Osteocyte (in vitro differentiated cells): ENCODE data around the gene LYSMD3. TPM values are rescaled to one million over a fixed set of nuclear protein-coding genes. Genes with fewer than 3 reads are reported as not detected.

ENCODE experiments used
- DNase-seq: peaks from one replicate; pipeline ENCODE4 v3.0.0; 2021; ENCODE audit warnings: mixed read lengths; ENCODE audit not compliant: unreplicated experiment; ENCODE audit errors: extremely low spot score
- H3K27ac Mint-ChIP-seq: one replicate; pipeline ENCODE4 v1.8.0; 2021; ENCODE audit warnings: mild to moderate bottlenecking, mixed read lengths; ENCODE audit not compliant: unreplicated experiment
- H3K27me3 Mint-ChIP-seq: one replicate; pipeline ENCODE4 v1.8.0; 2021; ENCODE audit warnings: mixed read lengths; ENCODE audit not compliant: unreplicated experiment
- H3K36me3 Mint-ChIP-seq: one replicate; pipeline ENCODE4 v1.8.0; 2021; ENCODE audit warnings: mixed read lengths; ENCODE audit not compliant: unreplicated experiment
- H3K4me1 Mint-ChIP-seq: one replicate; pipeline ENCODE4 v1.8.0; 2021; ENCODE audit warnings: mixed read lengths; ENCODE audit not compliant: unreplicated experiment
- H3K4me3 Mint-ChIP-seq: one replicate; pipeline ENCODE4 v1.8.0; 2021; ENCODE audit warnings: mild to moderate bottlenecking, moderate library complexity, mixed read lengths; ENCODE audit not compliant: unreplicated experiment
- H3K9me3 Mint-ChIP-seq: one replicate; pipeline ENCODE4 v1.8.0; 2021; ENCODE audit warnings: mixed read lengths; ENCODE audit not compliant: unreplicated experiment
- total RNA-seq: library from RNA; stranded (reverse); gene quantifications from 2 replicates; pipeline ENCODE4 v1.2.1, GENCODE V29; 2021
- TF ChIP-seq, protein P1 (sequence below): fragments of 200-600 bp; sonication (generic); IDR thresholded peaks from 2 replicates; pipeline ENCODE4 v1.5.0; 2021; ENCODE audit warnings: antibody characterized with exemption, mild to moderate bottlenecking, moderate library complexity

Gene LYSMD3
- total RNA-seq, 1 donor from 2014 or later, result 20.8 TPM

DNA sequence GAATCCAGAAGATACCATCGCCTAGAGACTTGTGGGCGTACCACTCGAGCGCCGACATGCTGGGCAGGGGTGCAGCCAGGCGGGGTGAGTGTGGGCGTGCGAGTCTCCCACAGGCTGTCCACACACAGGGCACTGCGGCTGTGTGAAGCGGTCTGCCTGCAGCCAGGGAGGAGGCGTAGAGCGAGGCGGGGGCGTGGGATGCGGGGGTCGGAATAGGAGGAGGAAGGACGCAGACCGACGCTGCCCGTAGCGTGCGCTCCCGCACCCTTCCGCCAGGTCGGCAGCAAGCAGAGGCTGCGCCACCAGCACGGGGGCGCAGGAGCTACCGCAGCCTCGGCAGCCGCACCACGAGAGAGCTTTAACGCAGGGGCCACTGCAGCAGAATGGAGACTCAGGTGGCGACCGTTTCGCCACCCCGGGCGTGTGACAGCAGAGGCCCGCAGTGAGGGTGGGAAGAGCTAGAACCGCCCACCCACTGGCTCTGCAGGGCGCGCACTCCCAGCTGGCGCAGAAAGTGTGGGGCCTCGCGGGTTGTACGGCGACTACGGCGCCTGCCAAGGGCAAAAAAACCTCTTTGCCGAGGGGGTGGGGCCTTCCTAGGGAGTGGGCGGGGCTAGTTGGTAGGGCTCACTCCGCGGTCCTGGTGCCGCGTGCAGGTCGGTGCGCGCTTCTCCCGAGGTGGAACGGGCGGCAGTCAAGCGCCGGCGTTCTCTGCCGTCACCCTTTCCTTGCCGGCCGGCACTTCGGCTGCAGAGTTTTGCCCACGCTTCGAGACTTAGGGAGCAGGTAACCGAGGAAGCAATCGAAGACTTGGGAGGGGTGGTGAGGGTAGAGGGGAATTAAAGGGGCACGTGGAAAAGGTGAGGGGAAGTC is 54.9 kb downstream of the LYSMD3 start, which contains the start of the genes MBLAC2 and POLR3G:
Gene MBLAC2 (minus strand): TSS at position 537 of the 873 bp plus-strand sequence. CDS start 479 bp downstream, at position 58.
Gene POLR3G (plus strand): TSS at position 630 of the 873 bp plus-strand sequence. CDS start 10,704 bp downstream, outside the sequence.
- H3K36me3 Mint-ChIP-seq, result peaks cover under 1% of the 10 kb centered on the region
- peak; percentile 96 for DNase-seq
- peaks cover 40% of the 10 kb centered on the region for H3K4me1 Mint-ChIP-seq
- H3K9me3 Mint-ChIP-seq, result no peaks in the 10 kb centered on the region
- TF ChIP-seq, protein P1, sequence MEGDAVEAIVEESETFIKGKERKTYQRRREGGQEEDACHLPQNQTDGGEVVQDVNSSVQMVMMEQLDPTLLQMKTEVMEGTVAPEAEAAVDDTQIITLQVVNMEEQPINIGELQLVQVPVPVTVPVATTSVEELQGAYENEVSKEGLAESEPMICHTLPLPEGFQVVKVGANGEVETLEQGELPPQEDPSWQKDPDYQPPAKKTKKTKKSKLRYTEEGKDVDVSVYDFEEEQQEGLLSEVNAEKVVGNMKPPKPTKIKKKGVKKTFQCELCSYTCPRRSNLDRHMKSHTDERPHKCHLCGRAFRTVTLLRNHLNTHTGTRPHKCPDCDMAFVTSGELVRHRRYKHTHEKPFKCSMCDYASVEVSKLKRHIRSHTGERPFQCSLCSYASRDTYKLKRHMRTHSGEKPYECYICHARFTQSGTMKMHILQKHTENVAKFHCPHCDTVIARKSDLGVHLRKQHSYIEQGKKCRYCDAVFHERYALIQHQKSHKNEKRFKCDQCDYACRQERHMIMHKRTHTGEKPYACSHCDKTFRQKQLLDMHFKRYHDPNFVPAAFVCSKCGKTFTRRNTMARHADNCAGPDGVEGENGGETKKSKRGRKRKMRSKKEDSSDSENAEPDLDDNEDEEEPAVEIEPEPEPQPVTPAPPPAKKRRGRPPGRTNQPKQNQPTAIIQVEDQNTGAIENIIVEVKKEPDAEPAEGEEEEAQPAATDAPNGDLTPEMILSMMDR, result peak; percentile 66
- peak within 1 kb of the TSS; percentile 92 for H3K27ac Mint-ChIP-seq
- peak within 1 kb of the TSS; percentile 96 for H3K4me3 Mint-ChIP-seq
- no peaks in the 10 kb centered on the region for H3K27me3 Mint-ChIP-seq

DNA sequence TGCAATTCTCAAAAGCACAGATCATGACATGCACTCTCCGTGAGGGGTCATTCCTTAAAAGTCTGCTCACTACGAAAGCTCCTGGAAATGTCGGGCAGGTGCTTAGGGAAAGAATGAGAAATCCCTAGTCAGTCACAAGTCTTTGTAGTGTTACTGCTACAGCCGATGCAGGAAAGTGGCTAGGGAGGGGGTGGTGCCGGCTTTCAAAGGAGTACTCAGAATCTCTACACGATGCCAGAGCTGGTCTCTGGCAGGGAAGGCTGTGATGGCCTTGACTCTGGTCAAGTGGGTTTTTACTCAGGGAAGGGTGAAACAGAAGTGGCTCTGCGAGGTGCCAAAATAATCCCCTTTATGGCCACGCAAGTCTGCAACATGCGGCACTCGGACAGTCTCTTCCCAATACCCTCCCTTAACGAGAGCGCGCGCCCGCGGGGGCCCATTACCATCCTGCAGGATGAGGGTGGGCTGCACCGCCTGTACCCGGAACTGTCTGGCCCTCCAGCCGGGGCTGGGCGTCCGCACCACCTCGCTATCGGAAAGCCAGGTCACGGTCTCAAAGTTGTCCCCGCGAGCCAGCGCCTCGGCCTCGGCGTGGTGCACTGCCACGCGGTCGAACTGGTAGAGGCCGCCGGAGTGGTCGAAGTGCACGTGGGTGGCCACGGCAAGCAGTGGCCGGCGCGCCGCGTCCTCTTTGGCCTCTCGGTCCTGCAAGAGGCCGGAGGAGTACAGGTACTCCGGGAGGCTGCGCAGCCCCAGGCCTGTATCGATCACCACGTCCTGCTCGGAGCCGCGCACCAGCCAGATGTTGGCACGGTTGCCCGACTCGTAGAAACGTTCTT is 55.8 kb downstream of the LYSMD3 start:
- peak; percentile 86 for DNase-seq
- Mint-ChIP-seq H3K9me3 (no peaks in the 10 kb centered on the region), H3K27me3 (no peaks in the 10 kb centered on the region), H3K36me3 (peaks cover 6% of the 10 kb centered on the region), H3K27ac (peak overlapping the region; percentile 89), H3K4me3 (peak overlapping the region; percentile 96), H3K4me1 (peaks cover 40% of the 10 kb centered on the region)
- TF ChIP-seq, protein P1, result no peak

DNA sequence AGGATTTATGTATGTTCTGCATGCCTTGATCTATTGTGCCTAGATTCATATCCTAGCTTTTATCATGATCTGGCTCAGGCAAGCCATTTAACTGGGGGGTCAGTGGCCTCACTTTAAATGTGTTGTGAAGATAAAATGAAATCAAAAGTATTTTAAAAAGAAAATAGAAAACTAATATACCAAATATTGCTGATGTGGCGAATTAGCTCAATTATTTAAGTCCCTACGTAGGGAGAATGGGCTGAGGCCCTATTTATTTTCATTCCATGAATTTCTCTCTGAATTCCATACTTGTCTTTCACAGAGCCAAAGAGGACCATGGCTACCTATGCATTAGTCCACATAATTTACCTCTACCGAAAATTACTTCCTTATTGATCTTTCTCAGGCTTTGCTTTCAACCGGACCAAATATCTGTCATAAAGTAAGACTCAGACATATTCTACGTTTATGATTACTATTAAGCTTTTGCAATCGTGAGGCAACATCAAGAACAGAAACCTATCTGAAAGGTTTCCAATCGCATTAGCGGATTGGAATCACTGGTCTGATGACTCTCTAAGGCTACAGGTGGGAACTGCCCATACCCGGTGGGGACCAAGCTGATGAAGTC is 56.5 kb downstream of the LYSMD3 start:
- H3K27ac Mint-ChIP-seq, result peak overlapping the region; percentile 89
- H3K9me3 Mint-ChIP-seq, result peaks cover 6% of the 10 kb centered on the region
- peaks cover 37% of the 10 kb centered on the region for H3K4me1 Mint-ChIP-seq
- H3K36me3 Mint-ChIP-seq, result peaks cover 12% of the 10 kb centered on the region
- H3K27me3 Mint-ChIP-seq, result no peaks in the 10 kb centered on the region
- TF ChIP-seq, protein P1, result no peak
- DNase-seq, result no peak
- H3K4me3 Mint-ChIP-seq, result peak overlapping the region; percentile 96

Other genes starting within 250 kb of the LYSMD3 start
- 17.8 and 19.7 TPM in 2 replicates for gene CETN3, start 119.8 kb downstream of the LYSMD3 start, total RNA-seq
- gene MBLAC2, start 54.8 kb downstream of the LYSMD3 start, total RNA-seq, result 6.3 and 6.6 TPM in 2 replicates
- 3.8 and 4.4 TPM in 2 replicates for gene POLR3G, start 54.7 kb downstream of the LYSMD3 start, total RNA-seq
- gene ADGRV1, start 29.2 kb upstream of the LYSMD3 start, total RNA-seq, result 0.89 and 0.99 TPM in 2 replicates